Activated CD4-positive, alpha-beta T cell treated with anti-CD3 and anti-CD28 coated beads, Interleukin-2, amount 50 U/mL, for 1 hour (primary cell): ENCODE measurements around the gene BBLN.
A peak's percentile ranks its signal among the peaks of the same experiment; 100 is the strongest.

Source experiments
- DNase-seq: peaks from one replicate; pipeline ENCODE4 v3.0.0-alpha.2; 2020

Gene BBLN

GRCh38 chr9:128191406-128192046 is 31.5 kb downstream of the BBLN start, which contains the start of gene CIZ1:
Gene CIZ1, minus strand, starts transcription at chr9:128191572. Its CDS starts 715 bp downstream, at chr9:128190857.
- DNase-seq = peak; percentile 70

- DNase-seq = no peak
Observed at GRCh38 chr9:128192601-128193371, 32.7 kb downstream of the BBLN start.

DNA sequence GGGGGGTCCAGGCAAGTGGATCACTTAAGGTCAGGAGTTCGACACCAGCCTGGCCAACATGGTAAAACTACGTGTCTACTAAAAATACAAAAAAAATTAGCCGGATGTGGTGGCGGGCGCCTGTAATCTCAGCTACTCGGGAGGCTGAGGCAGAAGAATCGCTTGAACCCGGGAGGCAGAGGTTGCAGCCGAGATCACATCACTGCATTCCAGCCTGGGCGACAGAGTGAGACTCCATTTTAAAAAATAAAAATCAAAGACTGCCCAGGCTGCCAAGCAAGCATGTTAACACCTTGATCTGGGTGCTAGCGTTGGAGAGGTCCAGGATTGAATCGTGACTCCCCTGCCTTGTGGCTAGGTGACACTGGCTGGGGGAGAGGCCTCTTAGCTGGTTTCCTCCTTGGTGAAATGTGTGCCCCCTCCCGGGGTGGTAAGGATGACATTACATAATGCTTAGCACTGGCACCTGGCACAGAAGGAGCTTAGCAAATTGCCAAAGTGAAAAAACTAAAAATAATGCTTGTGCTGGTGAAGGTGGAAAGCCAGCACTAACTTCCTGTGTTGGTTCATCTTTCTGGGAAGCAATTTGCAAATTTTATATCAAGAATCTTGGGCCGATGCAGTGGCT is 33.5 kb downstream of the BBLN start:
- DNase-seq = no peak

GRCh38 chr9:128201441-128202369 is 41.6 kb downstream of the BBLN start:
- DNase-seq = no peak

- no peak for DNase-seq
Observed at GRCh38 chr9:128202648-128203023, 42.6 kb downstream of the BBLN start.

GRCh38 chr9:128203024-128203706 is 43.1 kb downstream of the BBLN start, which contains the start of gene DNM1:
Gene DNM1, plus strand, starts transcription at chr9:128203379. Its CDS starts 92 bp downstream, at chr9:128203471.
- DNase-seq = peak; percentile 68

- DNase-seq = no peak
Observed at GRCh38 chr9:128203707-128204551, 43.9 kb downstream of the BBLN start.

DNA sequence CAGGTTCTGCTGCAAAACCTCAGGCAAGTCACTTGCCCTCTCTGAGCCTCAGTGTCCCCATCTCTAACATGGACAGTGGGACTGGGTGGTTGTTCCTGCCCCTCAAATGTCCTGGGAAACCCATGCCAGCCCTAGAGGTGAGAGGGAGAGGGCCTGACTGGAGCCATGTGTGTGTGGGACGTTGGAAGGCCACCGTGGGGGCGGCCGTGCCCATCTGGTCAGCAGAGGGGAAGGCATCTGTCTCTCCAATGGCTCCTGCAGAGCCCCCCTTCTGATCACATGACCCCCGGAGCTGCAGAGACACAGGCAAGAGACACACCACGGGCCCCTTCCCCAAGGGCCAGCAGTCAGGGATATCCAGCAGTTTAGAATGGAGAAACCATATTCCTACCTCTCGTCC is 44.8 kb downstream of the BBLN start:
- no peak for DNase-seq

- DNase-seq = no peak
Observed at GRCh38 chr9:128205296-128205944, 45.4 kb downstream of the BBLN start.

DNA sequence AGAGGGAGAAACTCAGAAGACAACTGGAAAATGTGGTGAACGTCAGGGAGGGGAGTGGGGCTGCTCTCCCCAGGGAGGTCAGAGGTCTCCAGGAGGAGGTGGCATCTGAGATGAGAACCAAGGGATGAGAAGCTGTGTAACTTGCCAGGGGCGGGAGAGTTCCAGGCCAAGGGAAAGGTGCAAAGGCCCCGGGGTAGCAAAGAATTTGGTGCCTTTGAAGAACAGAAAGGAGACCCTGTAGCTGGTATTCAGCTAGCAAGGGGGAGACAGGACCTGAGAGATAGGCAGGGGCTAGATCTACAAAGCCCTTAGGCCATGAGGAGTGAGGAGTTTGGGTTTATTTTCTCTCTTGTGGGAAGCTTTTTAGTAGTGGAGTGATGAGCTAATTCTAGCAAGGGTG is 46.4 kb downstream of the BBLN start:
- no peak for DNase-seq

GRCh38 chr9:128206916-128207910 is 47.1 kb downstream of the BBLN start:
- DNase-seq = no peak

DNA sequence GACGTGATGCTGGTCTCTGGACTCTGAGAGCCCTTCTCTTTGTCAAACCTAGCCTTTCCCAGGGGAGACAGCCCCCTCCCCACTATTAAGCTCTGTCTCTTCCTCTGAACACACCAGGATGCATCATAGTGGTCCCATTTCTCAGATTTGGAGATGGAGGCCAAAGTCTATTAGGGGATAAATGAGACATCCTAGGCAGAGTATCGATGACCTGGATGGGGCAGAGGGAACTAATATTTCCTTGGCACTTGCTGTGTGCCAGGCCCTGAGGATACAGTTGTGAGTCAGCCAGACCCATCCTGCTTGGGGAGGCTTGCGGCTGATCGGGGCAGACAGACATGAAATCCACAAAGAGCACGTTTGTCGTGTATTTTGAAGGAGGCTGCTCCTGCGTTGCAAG is 48.3 kb downstream of the BBLN start:
- DNase-seq = no peak

DNA sequence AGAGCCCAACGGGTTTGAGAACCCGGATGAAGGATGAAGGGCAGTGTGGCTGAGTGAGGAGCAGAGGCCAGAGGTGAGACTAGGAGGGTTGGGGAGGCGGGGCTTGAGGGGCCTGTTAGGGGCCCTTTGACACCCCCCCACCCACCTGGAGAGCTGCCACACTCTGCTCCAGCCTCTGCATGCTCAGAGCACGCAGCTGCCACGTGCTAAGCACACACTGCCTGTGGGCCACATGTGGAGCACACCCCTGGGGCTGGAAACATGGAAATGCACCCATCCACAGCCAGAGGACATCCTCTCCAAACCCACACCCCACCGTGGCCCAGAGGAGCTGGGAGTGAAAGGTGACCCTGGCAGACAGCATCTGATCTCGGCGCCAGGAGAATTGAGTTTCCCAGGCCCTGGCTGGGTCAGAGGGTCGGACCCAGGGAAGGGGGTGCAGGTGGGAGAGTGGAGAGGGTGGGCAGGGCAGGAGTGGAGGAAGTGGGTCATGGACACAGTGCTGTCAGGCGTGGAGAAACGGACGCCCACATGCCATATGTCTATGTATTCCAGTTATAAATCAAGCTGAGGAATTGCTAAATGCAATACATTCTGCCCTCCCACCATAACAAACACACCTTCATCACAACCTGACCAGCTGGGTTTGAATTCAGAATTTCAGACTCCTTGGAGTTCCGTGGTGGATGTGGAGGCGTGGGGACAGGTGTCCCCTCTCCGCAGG is 49.0 kb downstream of the BBLN start:
- no peak for DNase-seq

- DNase-seq = no peak
Observed at GRCh38 chr9:128211186-128211980, 51.3 kb downstream of the BBLN start.

DNA sequence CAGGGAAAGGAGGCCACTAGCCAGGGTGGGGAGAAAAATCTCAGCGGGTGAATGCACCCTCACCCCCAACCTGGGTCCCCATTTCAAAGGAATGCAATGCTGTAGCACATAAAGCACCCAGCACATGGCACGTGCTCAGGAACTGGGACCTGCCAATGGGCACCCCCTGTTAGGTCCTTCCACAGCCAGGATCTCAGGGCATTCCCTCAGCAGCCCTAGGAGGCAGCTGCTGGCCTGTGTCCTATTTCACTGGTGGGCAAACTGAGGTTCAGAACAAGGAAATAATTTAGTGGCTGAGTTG is 51.9 kb downstream of the BBLN start:
- DNase-seq = no peak
